Activated naive CD4-positive, alpha-beta T cell treated with anti-CD3 and anti-CD28 coated beads, Interleukin-2, amount 50 U/mL, for 16 hours (primary cell): ENCODE measurements around the gene PTPN6.

Source experiments
- DNase-seq: peaks from one replicate; pipeline ENCODE4 v3.0.0-alpha.2; 2020

PTPN6 gene

GRCh38 chr12:6942331-6942665 lies 8.9 kb upstream of the PTPN6 start:
- no peak for DNase-seq

GRCh38 chr12:6943389-6943721 lies 7.8 kb upstream of the PTPN6 start:
- DNase-seq: peak; percentile 76

GRCh38 chr12:6943722-6944380 lies 7.3 kb upstream of the PTPN6 start, which contains the start of the genes C12orf57 and RNU7-1:
TSS of gene C12orf57 (plus strand) at chr12:6944022. CDS start at chr12:6944122, 100 bp downstream.
TSS of gene RNU7-1 (plus strand) at chr12:6943816.
- DNase-seq: peak; percentile 79

- DNase-seq: peak; percentile 85
Measured at GRCh38 chr12:6944381-6945186, 6.6 kb upstream of the PTPN6 start.

GRCh38 chr12:6945613-6946012 lies 5.5 kb upstream of the PTPN6 start:
- no peak for DNase-seq

- peak; percentile 49 for DNase-seq
Measured at GRCh38 chr12:6946033-6946919, 4.9 kb upstream of the PTPN6 start.

GRCh38 chr12:6946920-6947374 lies 4.2 kb upstream of the PTPN6 start:
- DNase-seq: no peak

- no peak for DNase-seq
Measured at GRCh38 chr12:6947615-6948014, 3.5 kb upstream of the PTPN6 start.

GRCh38 chr12:6948873-6949594 lies 2.1 kb upstream of the PTPN6 start:
- no peak for DNase-seq

- no peak for DNase-seq
Measured at GRCh38 chr12:6950401-6950801, 755 bp upstream of the PTPN6 start.

- DNase-seq: no peak
Measured at GRCh38 chr12:6951551-6952120, 480 bp downstream of the PTPN6 start.

GRCh38 chr12:6952121-6952862 lies 1.1 kb downstream of the PTPN6 start:
- no peak for DNase-seq

- no peak for DNase-seq
Measured at GRCh38 chr12:6952863-6953441, 1.8 kb downstream of the PTPN6 start.

- peak; percentile 66 for DNase-seq
Measured at GRCh38 chr12:6953442-6954315, 2.5 kb downstream of the PTPN6 start.

GRCh38 chr12:6954316-6955107 lies 3.4 kb downstream of the PTPN6 start:
- DNase-seq: no peak

- DNase-seq: no peak
Measured at GRCh38 chr12:6955108-6956020, 4.2 kb downstream of the PTPN6 start.

GRCh38 chr12:6956021-6956727 lies 5.0 kb downstream of the PTPN6 start:
- no peak for DNase-seq
